BLaER1 treated with 17β-estradiol and CSF1 and Interleukin-3, amounts not matched to agents 10 nM and 100 nM (cell line): ENCODE data around the gene TYRP1.

Experiments
- H3K27ac ChIP-seq, 11 experiments: shearing (Covaris generic); formaldehyde crosslinking; 2 replicates each; pipeline ENCODE4 v1.8.1; 2022
- H3K27me3 ChIP-seq, 11 experiments: shearing (Covaris generic); formaldehyde crosslinking; 2 replicates each; pipeline ENCODE4 v1.8.1; 2022
- H3K36me3 ChIP-seq, 11 experiments: shearing (Covaris generic); formaldehyde crosslinking; 2 replicates each; pipeline ENCODE4 v1.8.1; 2022
- H3K4me1 ChIP-seq, 10 experiments: shearing (Covaris generic); formaldehyde crosslinking; 2 replicates each; pipeline ENCODE4 v1.8.1; 2022
- H3K4me2 ChIP-seq, 11 experiments: shearing (Covaris generic); formaldehyde crosslinking; 2 replicates each; pipeline ENCODE4 v1.8.1; 2022
- H3K4me3 ChIP-seq, 10 experiments: shearing (Covaris generic); formaldehyde crosslinking; 2 replicates each; pipeline ENCODE4 v1.8.1; 2022
- H3K9ac ChIP-seq, 11 experiments: shearing (Covaris generic); formaldehyde crosslinking; 2 replicates each; pipeline ENCODE4 v1.8.1; 2022
- H3K9me3 ChIP-seq, 11 experiments: shearing (Covaris generic); formaldehyde crosslinking; replicated peaks in 1 of 11; 2 replicates each; pipeline ENCODE4 v1.8.1; 2022
- H4K20me1 ChIP-seq, 11 experiments: shearing (Covaris generic); formaldehyde crosslinking; 2 replicates each; pipeline ENCODE4 v1.8.1; 2022
- Cebpa-rat ChIP-seq, 11 experiments: shearing (Covaris generic); IDR thresholded peaks; 2 replicates each; pipeline ENCODE4 v1.8.1; 2022

TYRP1 gene

DNA sequence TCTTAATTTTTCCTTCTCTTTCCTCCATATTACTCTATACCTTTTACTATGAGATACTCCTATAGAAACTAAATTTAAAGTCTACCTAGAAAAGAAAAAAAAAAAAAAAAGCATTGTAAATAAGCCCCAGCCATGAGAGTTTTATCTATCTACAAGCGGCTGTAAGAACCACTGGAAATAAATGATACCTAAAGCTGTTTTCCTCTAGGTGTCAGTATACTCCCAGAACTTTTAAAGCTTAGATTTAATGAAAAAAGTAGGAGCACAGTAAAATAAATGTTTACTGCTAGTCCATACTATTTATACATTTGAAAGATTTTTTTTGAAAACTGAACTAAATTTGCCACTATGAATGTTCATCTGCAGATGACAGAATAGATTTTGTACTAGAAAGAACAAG, 26.2 kb downstream of the TYRP1 start:
- no peaks in the 10 kb centered on the region for H3K27me3 ChIP-seq
- no peak overlapping the region for H3K4me3 ChIP-seq
- no peaks in the 10 kb centered on the region for H4K20me1 ChIP-seq
- H3K4me1 ChIP-seq, result no peaks in the 10 kb centered on the region
- H3K9me3 ChIP-seq, result no peaks in the 10 kb centered on the region
- no peak overlapping the region for H3K27ac ChIP-seq
- no peak for TF ChIP-seq Cebpa-rat (IDR thresholded peaks at IDR 0.05)
- H3K36me3 ChIP-seq, result no peaks in the 10 kb centered on the region
- no peak overlapping the region for H3K9ac ChIP-seq
- no peak overlapping the region for H3K4me2 ChIP-seq

GRCh38 chr9:12720551-12720950, 27.4 kb downstream of the TYRP1 start:
- no peaks in the 10 kb centered on the region for H3K36me3 ChIP-seq
- H3K4me2 ChIP-seq, result no peak overlapping the region
- H3K9me3 ChIP-seq, result no peaks in the 10 kb centered on the region
- no peak overlapping the region for H3K4me3 ChIP-seq
- H3K27ac ChIP-seq, result no peak overlapping the region
- no peaks in the 10 kb centered on the region for H3K27me3 ChIP-seq
- no peak for TF ChIP-seq Cebpa-rat (IDR thresholded peaks at IDR 0.05)
- H3K9ac ChIP-seq, result no peak overlapping the region
- no peaks in the 10 kb centered on the region for H4K20me1 ChIP-seq
- H3K4me1 ChIP-seq, result no peaks in the 10 kb centered on the region

GRCh38 chr9:12722131-12722530, 28.9 kb downstream of the TYRP1 start:
- no peak overlapping the region for H3K4me3 ChIP-seq
- H3K36me3 ChIP-seq, result no peaks in the 10 kb centered on the region
- no peak overlapping the region for H3K27ac ChIP-seq
- H3K9ac ChIP-seq, result no peak overlapping the region
- no peak for TF ChIP-seq Cebpa-rat (IDR thresholded peaks at IDR 0.05)
- no peaks in the 10 kb centered on the region for H4K20me1 ChIP-seq
- no peaks in the 10 kb centered on the region for H3K9me3 ChIP-seq
- H3K4me1 ChIP-seq, result no peaks in the 10 kb centered on the region
- H3K4me2 ChIP-seq, result no peak overlapping the region
- no peaks in the 10 kb centered on the region for H3K27me3 ChIP-seq

DNA sequence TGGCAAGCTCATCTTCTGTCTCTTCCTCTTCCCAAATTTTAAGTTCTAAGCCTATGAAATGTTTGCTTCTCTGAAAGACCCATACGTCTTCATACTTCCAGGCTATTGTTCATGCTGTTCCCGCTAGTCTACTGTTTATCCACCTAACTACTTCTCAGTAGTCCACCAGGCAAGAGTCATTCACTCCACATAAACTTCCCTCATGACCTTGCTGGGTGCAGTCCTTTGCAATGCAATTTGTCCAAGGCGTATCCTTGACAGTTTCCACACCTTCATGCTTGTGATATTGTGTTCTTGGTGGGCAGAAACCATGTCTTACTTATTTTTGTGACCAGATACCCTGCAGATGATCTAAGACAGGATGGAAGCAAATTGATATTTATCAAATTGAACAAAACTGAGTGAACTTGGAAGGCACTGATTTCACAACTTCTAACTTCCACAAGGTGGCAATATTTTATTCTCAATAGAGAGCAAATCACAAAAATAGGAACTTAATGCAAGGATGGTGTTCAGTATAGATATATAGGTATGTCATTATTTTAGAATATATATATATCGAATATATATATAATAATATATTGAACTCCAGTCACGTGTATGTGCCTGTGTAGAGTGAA, 30.3 kb downstream of the TYRP1 start:
- Histone ChIP-seq H3K9ac (no peak overlapping the region), H3K36me3 (no peaks in the 10 kb centered on the region), H3K27ac (no peak overlapping the region), H3K4me1 (no peaks in the 10 kb centered on the region), H3K4me2 (no peak overlapping the region), H3K4me3 (no peak overlapping the region), H4K20me1 (no peaks in the 10 kb centered on the region), H3K27me3 (no peaks in the 10 kb centered on the region), H3K9me3 (no peaks in the 10 kb centered on the region)
- TF ChIP-seq Cebpa-rat (IDR thresholded peaks at IDR 0.05), result no peak

DNA sequence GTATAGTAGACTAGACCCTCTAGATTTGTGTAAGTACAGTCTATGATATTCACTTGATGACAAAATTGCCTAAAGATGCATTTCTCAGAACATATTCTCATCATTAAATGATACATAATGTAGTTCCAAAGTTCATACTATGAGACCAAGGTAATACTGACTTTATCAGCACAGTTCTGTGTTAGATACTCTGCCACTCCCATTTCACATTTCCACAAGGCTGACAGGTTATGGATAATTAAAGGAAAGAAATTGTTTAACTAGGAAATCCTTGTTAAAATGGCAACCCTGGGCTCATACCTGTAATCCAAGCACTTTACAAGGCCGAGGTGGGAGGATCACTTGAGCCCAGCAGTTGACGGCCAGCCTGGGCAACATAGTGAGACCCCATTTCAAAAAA, 33.6 kb downstream of the TYRP1 start:
- no peak overlapping the region for H3K9ac ChIP-seq
- no peak for TF ChIP-seq Cebpa-rat (IDR thresholded peaks at IDR 0.05)

DNA sequence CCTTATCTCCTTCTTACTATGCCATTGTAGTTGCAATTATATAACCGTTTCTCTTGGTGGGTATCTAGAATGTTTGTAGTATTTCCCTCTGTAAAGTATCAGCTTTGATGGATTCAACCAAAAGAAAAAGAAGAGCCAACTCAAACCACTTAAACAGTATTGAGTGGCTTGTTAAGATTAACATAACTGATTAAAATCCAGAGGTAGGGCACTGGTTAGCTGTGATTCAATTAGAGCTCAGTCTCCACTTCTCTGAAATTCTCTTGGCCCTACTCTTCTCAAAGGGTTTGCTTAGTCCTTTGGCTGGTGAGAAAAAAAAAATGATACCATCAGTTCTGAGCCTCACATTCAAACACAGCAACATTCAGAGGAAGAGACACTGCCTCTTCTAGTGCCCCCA, 37.0 kb downstream of the TYRP1 start:
- Histone ChIP-seq H3K27ac (no peak overlapping the region), H3K9me3 (no peaks in the 10 kb centered on the region), H3K4me2 (no peak overlapping the region), H3K4me3 (no peak overlapping the region), H3K36me3 (no peaks in the 10 kb centered on the region), H4K20me1 (no peaks in the 10 kb centered on the region), H3K27me3 (no peaks in the 10 kb centered on the region), H3K9ac (no peak overlapping the region), H3K4me1 (no peaks in the 10 kb centered on the region)
- no peak for TF ChIP-seq Cebpa-rat (IDR thresholded peaks at IDR 0.05)

More for the DNA sequence above, 33.6 kb downstream of the TYRP1 start:
- Histone ChIP-seq H4K20me1 (no peaks in the 10 kb centered on the region), H3K4me3 (no peak overlapping the region), H3K9me3 (no peaks in the 10 kb centered on the region), H3K4me2 (no peak overlapping the region), H3K36me3 (no peaks in the 10 kb centered on the region), H3K27ac (no peak overlapping the region), H3K4me1 (no peaks in the 10 kb centered on the region), H3K27me3 (no peaks in the 10 kb centered on the region)

DNA sequence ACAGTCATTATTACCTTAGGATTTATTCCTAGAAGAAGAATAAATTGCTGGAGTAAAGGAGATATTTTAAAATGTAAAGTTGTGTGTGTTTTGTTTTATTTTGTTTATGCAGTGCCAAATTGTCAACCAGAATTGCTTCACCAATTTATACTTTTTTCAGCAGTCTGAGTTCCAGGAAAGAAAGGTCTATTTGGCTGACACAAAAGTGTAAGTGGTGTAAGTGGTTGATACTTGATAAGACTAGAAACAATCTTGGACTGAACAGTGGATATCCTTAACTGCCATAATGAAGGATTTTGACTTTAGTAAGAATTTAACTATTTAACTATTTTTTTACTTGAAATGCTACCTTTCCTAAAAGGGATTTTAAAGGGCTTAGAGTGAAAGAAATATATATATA, 37.7 kb downstream of the TYRP1 start:
- Histone ChIP-seq H3K4me1 (peaks cover 0 to 5% (median 0%) of the 10 kb centered on the region in 10 experiments; a peak in 1 of 20 replicates), H3K4me3 (no peak overlapping the region), H3K27me3 (no peaks in the 10 kb centered on the region), H3K9me3 (no peaks in the 10 kb centered on the region), H3K4me2 (no peak overlapping the region), H3K27ac (no peak overlapping the region), H4K20me1 (no peaks in the 10 kb centered on the region), H3K36me3 (no peaks in the 10 kb centered on the region), H3K9ac (no peak overlapping the region)
- TF ChIP-seq Cebpa-rat (IDR thresholded peaks at IDR 0.05), result no peak

- no peak for TF ChIP-seq Cebpa-rat (IDR thresholded peaks at IDR 0.05)
These were observed 39.8 kb downstream of the TYRP1 start for GRCh38 chr9:12732971-12733370.

GRCh38 chr9:12735665-12736064, 42.5 kb downstream of the TYRP1 start:
- peak overlapping the region in 2 of 11 experiments; percentile 8 to 11; a peak in 4 of 22 replicates for H3K4me2 ChIP-seq
- H3K27me3 ChIP-seq, result no peaks in the 10 kb centered on the region
- H3K4me3 ChIP-seq, result no peak overlapping the region
- H3K27ac ChIP-seq, result no peak overlapping the region
- H4K20me1 ChIP-seq, result no peaks in the 10 kb centered on the region
- TF ChIP-seq Cebpa-rat (IDR thresholded peaks at IDR 0.05), result no peak
- H3K9ac ChIP-seq, result no peak overlapping the region
- H3K4me1 ChIP-seq, result peaks cover 0 to 5% (median 0%) of the 10 kb centered on the region in 10 experiments; a peak in 1 of 20 replicates
- no peaks in the 10 kb centered on the region for H3K9me3 ChIP-seq
- H3K36me3 ChIP-seq, result no peaks in the 10 kb centered on the region

More at GRCh38 chr9:12732971-12733370, 39.8 kb downstream of the TYRP1 start:
- Histone ChIP-seq H3K9ac (no peak overlapping the region), H3K9me3 (no peaks in the 10 kb centered on the region), H3K4me1 (peaks cover 0 to 5% (median 0%) of the 10 kb centered on the region in 10 experiments; a peak in 1 of 20 replicates), H3K4me3 (no peak overlapping the region), H4K20me1 (no peaks in the 10 kb centered on the region), H3K27ac (no peak overlapping the region), H3K4me2 (no peak overlapping the region), H3K36me3 (no peaks in the 10 kb centered on the region), H3K27me3 (no peaks in the 10 kb centered on the region)

DNA sequence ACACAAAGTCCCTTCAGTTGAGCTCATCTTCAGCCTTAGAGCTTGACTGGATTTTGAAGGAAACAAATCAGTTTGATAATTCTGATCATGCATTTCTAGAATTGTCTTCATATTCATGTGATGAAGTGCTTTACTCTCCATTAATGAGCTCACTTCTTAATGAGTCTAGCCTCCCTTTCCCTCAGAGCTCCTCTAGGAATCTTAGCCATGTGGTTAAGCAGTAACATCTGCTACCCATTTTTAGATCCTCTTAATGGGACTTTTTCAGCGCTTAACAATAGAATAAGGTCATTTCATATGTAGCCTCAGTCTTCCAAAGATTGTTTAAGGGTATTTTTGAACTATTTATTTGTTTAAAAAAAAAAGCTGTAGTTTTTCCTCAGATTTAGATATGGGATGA, 44.7 kb downstream of the TYRP1 start:
- no peaks in the 10 kb centered on the region for H3K27me3 ChIP-seq
- no peak overlapping the region for H3K4me3 ChIP-seq
- no peak overlapping the region for H3K9ac ChIP-seq
- no peak overlapping the region for H3K27ac ChIP-seq
- no peaks in the 10 kb centered on the region for H3K9me3 ChIP-seq
- H3K4me2 ChIP-seq, result no peak overlapping the region
- no peak for TF ChIP-seq Cebpa-rat (IDR thresholded peaks at IDR 0.05)
- no peaks in the 10 kb centered on the region for H4K20me1 ChIP-seq
- peaks cover 0 to 5% (median 0%) of the 10 kb centered on the region in 10 experiments; a peak in 1 of 20 replicates for H3K4me1 ChIP-seq
- no peaks in the 10 kb centered on the region for H3K36me3 ChIP-seq
